Measurements from ENCODE around the gene NAALADL2. TPM values are rescaled to one million over a fixed set of nuclear protein-coding genes. Genes with fewer than 3 reads are reported as not detected.

Gene NAALADL2
- total and polyA plus RNA-seq, 4 donors: 0.28 to 4.6 (median 3.1) TPM

- TF ChIP-seq REST (IDR thresholded peaks at IDR 0.05): no peak
Observed at GRCh38 chr3:175384569-175384968, 525.4 kb downstream of the NAALADL2 start (continued).

- Histone ChIP-seq H3K27ac (ENCODE audit: low read depth in 1 of 2, low read length in 2 of 2) (no peak overlapping the region), H3K9me3 (ENCODE audit: control insufficient read depth in 4 of 4, low read length in 3 of 4) (no peaks in the 10 kb centered on the region), H3K27me3 (ENCODE audit: control insufficient read depth in 4 of 4, insufficient read depth in 4 of 4, low read length in 3 of 4) (no peaks in the 10 kb centered on the region), H3K36me3 (ENCODE audit: control insufficient read depth in 4 of 4, insufficient read depth in 3 of 4, low read depth in 1 of 4, low read length in 3 of 4) (no peaks in the 10 kb centered on the region), H3K4me3 (ENCODE audit: low read depth in 1 of 3, low read length in 3 of 3) (no peak overlapping the region), H3K9ac (ENCODE audit: low read depth in 1 of 2, low read length in 2 of 2) (no peak overlapping the region), H3K4me1 (ENCODE audit: control insufficient read depth in 4 of 4, insufficient read depth in 4 of 4, low read length in 3 of 4) (no peaks in the 10 kb centered on the region)
- 93% methylated on average over 3 of the region's 3 CpGs for WGBS
- TF ChIP-seq, protein P1, sequence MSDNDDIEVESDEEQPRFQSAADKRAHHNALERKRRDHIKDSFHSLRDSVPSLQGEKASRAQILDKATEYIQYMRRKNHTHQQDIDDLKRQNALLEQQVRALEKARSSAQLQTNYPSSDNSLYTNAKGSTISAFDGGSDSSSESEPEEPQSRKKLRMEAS (IDR thresholded peaks at IDR 0.05): no peak
- TF ChIP-seq, protein P2, sequence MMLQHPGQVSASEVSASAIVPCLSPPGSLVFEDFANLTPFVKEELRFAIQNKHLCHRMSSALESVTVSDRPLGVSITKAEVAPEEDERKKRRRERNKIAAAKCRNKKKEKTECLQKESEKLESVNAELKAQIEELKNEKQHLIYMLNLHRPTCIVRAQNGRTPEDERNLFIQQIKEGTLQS (IDR thresholded peaks at IDR 0.05): no peak
- no peak for TF ChIP-seq TAF1 (conservative IDR thresholded peaks at IDR 0.05)
- no peak for TF ChIP-seq HNF4A (conservative IDR thresholded peaks at IDR 0.05)
- TF ChIP-seq FOXA1 (IDR thresholded peaks at IDR 0.05): no peak
- TF ChIP-seq JUND (IDR thresholded peaks at IDR 0.05): no peak
- TF ChIP-seq HNF4G (IDR thresholded peaks at IDR 0.05): no peak
- no peak for TF ChIP-seq RXRA (IDR thresholded peaks at IDR 0.05)
- TF ChIP-seq EGR1 (IDR thresholded peaks at IDR 0.05; ENCODE audit: low read depth in 2 of 2): no peak
- no peak for TF ChIP-seq YY1 (IDR thresholded peaks at IDR 0.05)
- TF ChIP-seq SP1 (IDR thresholded peaks at IDR 0.05): no peak
- no peak for TF ChIP-seq NR2F2 (IDR thresholded peaks at IDR 0.05)
- TF ChIP-seq RAD21 (IDR thresholded peaks at IDR 0.05): no peak
- TF ChIP-seq, protein P3, sequence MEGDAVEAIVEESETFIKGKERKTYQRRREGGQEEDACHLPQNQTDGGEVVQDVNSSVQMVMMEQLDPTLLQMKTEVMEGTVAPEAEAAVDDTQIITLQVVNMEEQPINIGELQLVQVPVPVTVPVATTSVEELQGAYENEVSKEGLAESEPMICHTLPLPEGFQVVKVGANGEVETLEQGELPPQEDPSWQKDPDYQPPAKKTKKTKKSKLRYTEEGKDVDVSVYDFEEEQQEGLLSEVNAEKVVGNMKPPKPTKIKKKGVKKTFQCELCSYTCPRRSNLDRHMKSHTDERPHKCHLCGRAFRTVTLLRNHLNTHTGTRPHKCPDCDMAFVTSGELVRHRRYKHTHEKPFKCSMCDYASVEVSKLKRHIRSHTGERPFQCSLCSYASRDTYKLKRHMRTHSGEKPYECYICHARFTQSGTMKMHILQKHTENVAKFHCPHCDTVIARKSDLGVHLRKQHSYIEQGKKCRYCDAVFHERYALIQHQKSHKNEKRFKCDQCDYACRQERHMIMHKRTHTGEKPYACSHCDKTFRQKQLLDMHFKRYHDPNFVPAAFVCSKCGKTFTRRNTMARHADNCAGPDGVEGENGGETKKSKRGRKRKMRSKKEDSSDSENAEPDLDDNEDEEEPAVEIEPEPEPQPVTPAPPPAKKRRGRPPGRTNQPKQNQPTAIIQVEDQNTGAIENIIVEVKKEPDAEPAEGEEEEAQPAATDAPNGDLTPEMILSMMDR (IDR thresholded peaks at IDR 0.05; ENCODE audit: low read depth, low read length, missing input control): no peak
- TF ChIP-seq REST (IDR thresholded peaks at IDR 0.05): no peak
- no peak for TF ChIP-seq FOXA2 (IDR thresholded peaks at IDR 0.05)
- TF ChIP-seq, protein P4, sequence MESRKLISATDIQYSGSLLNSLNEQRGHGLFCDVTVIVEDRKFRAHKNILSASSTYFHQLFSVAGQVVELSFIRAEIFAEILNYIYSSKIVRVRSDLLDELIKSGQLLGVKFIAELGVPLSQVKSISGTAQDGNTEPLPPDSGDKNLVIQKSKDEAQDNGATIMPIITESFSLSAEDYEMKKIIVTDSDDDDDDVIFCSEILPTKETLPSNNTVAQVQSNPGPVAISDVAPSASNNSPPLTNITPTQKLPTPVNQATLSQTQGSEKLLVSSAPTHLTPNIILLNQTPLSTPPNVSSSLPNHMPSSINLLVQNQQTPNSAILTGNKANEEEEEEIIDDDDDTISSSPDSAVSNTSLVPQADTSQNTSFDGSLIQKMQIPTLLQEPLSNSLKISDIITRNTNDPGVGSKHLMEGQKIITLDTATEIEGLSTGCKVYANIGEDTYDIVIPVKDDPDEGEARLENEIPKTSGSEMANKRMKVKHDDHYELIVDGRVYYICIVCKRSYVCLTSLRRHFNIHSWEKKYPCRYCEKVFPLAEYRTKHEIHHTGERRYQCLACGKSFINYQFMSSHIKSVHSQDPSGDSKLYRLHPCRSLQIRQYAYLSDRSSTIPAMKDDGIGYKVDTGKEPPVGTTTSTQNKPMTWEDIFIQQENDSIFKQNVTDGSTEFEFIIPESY (IDR thresholded peaks at IDR 0.05): no peak
- no peak for TF ChIP-seq GABPA (IDR thresholded peaks at IDR 0.05 in 1 of 2, conservative IDR thresholded peaks at IDR 0.05 in 1 of 2)
- no peak for DNase-seq (ENCODE audit: low spot score)
Observed at GRCh38 chr3:175386630-175387029, 527.5 kb downstream of the NAALADL2 start.

Data from liver (tissue), 9 donors.